ENCODE results near the gene PRR19. TPM values are rescaled to one million over a fixed set of nuclear protein-coding genes. Genes with fewer than 3 reads are reported as not detected.

PRR19 gene
- under 1 TPM in 4 of 5 experiments, not detected in 1; 0.32 to 0.68 (median 0.38) TPM for total RNA-seq
- under 1 TPM; 0.48 to 0.61 TPM for polyA plus RNA-seq
- not detected for total RNA-seq

- no peaks in the 10 kb centered on the region for H3K9me3 ChIP-seq (ENCODE audit: control insufficient read depth in 2 of 3, low read length in 3 of 3)
- Mint-ChIP-seq H3K27ac (peak within 1 kb of the TSS; percentile 64 to 94 (median 88)), H3K4me1 (peaks cover 11 to 30% (median 23%) of the 10 kb centered on the region in 7 donors), H3K4me3 (peak within 1 kb of the TSS; percentile 83 to 92 (median 89)), H3K36me3 (peaks cover 0 to 3% (median 0%) of the 10 kb centered on the region in 5 donors), H3K27me3 (no peaks in the 10 kb centered on the region), H3K9me3 (no peaks in the 10 kb centered on the region)
- peak in 1 of 9 donors; percentile 21 for DNase-seq
- peak; percentile 8 for ATAC-seq
- H3K27me3 ChIP-seq (ENCODE audit: control insufficient read depth in 2 of 2, insufficient read depth in 2 of 2, low read length in 2 of 2), result no peaks in the 10 kb centered on the region
- H3K27ac ChIP-seq (ENCODE audit: low read depth, low read length), result peak within 1 kb of the TSS; percentile 71
- peaks cover 11 to 16% of the 10 kb centered on the region in 2 donors for H3K4me1 ChIP-seq (ENCODE audit: control insufficient read depth in 2 of 2, insufficient read depth in 2 of 2, low read length in 2 of 2)
- H3K4me3 ChIP-seq (ENCODE audit: low read length), result peak within 1 kb of the TSS; percentile 85
- ChIA-PET CTCF (interaction anchor here (0.9 to 1.4 kb wide), 2 partner anchors 169 to 192 kb away, joined by 3 to 5 read pairs; partner anchors contain the start of gene POU2F2), POLR2A (interaction anchor here (0.9 to 1.3 kb wide), 4 partner anchors 57 to 177 kb away, joined by 3 to 7 read pairs (median 4); partner anchors contain the start of gene GSK3A)
- peaks cover 0 to 9% (median 0%) of the 10 kb centered on the region in 3 experiments for H3K36me3 ChIP-seq (ENCODE audit: control insufficient read depth in 2 of 3, insufficient read depth in 3 of 3, low read length in 3 of 3)
- intact Hi-C loops (cut with micrococcal nuclease), result loop anchor here (1.0 to 2.0 kb wide), 10 partner anchors 18 to 442 kb away; partner anchors contain the start of genes DEDD2 (in 2 of the 2), ERF (in 2 of the 2), MEGF8 (in 2 of the 2) and POU2F2 (in 1 of the 2)
Measured at GRCh38 chr19:42301646-42302203, at the start of gene PRR19. Gene PRR19, plus strand, starts transcription at chr19:42302132. Its CDS starts 7,453 bp downstream, at chr19:42309585.

- Mint-ChIP-seq H3K4me3 (peak overlapping the region; percentile 89 to 99 (median 94)), H3K36me3 (peaks cover 0 to 4% (median 0%) of the 10 kb centered on the region in 5 donors), H3K27me3 (peaks cover 0 to 10% (median 0%) of the 10 kb centered on the region in 5 donors), H3K9me3 (peaks cover 0 to 2% (median 0%) of the 10 kb centered on the region in 11 donors), H3K27ac (peak overlapping the region; percentile 89 to 98 (median 92)), H3K4me1 (peaks cover 20 to 41% (median 34%) of the 10 kb centered on the region in 7 donors)
- no peak for ATAC-seq
- peak overlapping the region; percentile 76 for H3K27ac ChIP-seq (ENCODE audit: low read depth, low read length)
- DNase-seq, result peak in 2 of 9 donors; percentile 16 to 38
- H3K9me3 ChIP-seq (ENCODE audit: control insufficient read depth in 2 of 3, low read length in 3 of 3), result no peaks in the 10 kb centered on the region
- intact Hi-C loops (cut with micrococcal nuclease), result loop anchor here in 1 of 2 donors (1.0 kb wide), 2 partner anchors 44 to 73 kb away; partner anchors contain the start of gene MEGF8
- H3K36me3 ChIP-seq (ENCODE audit: control insufficient read depth in 2 of 3, insufficient read depth in 3 of 3, low read length in 3 of 3), result peaks cover 0 to 31% (median 0%) of the 10 kb centered on the region in 3 experiments
- H3K27me3 ChIP-seq (ENCODE audit: control insufficient read depth in 2 of 2, insufficient read depth in 2 of 2, low read length in 2 of 2), result no peaks in the 10 kb centered on the region
- peak overlapping the region; percentile 65 for H3K4me3 ChIP-seq (ENCODE audit: low read length)
- ChIA-PET CTCF (interaction anchor here (1.9 kb wide), 1 partner anchor 9 kb away, joined by 8 read pairs; no protein-coding TSS in a partner anchor), POLR2A (interaction anchor here (2.1 kb wide), 1 partner anchor 10 kb away, joined by 9 read pairs; no protein-coding TSS in a partner anchor)
- peaks cover 20 to 29% of the 10 kb centered on the region in 2 donors for H3K4me1 ChIP-seq (ENCODE audit: control insufficient read depth in 2 of 2, insufficient read depth in 2 of 2, low read length in 2 of 2)
Measured at GRCh38 chr19:42252365-42253244, 49.3 kb upstream of the PRR19 start.

DNA sequence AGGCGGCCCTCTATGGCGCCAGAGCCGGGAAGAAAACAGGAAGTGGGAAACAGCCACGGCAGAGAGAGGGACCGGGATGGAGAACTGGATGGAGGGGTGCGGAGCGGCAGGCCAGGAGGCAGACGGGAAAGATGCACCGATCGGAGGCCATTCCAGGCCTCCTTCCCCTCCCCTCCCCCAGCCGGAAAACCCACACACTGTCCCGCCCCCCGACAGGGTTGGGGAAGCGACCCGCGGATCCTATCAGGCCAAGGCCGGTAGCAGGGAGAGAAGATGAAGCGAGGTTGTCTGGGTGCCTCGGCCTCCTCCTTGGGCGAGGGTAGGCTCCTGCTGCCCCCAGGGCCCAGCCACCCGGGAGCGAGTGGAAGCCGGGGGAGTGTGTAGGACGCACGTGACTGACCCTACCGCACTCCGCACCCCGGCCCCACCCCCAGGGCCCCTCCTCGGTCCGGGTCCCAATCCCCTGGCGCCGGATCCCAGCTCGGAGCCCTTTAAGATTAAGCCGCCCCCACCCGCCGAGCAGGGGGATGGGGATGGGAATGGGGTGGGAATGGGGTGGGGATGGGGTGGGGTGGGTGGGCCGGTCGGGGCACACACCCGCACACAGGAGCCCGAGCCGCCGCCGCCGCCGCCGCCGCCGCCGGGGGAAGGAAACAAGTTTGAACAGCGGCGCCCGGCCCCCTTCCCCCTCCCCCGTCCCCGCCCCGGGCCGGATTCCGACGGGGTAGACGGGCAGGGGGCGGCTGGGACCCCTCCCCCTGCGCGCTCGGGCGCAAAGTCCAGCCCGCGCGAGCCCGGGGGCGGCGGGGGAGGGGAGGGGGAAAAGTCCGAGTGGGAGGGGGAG, 48.5 kb upstream of the PRR19 start:
- ATAC-seq (peak; percentile 33), DNase-seq (peak in 8 of 9 donors; percentile 57 to 78 (median 69))
- H3K27ac Mint-ChIP-seq, result peak overlapping the region; percentile 85 to 98 (median 92)
- peaks cover 0 to 2% (median 0%) of the 10 kb centered on the region in 11 donors for H3K9me3 Mint-ChIP-seq
- H3K9me3 ChIP-seq (ENCODE audit: control insufficient read depth in 2 of 3, low read length in 3 of 3), result no peaks in the 10 kb centered on the region
- H3K27me3 ChIP-seq (ENCODE audit: control insufficient read depth in 2 of 2, insufficient read depth in 2 of 2, low read length in 2 of 2), result no peaks in the 10 kb centered on the region
- CTCF ChIA-PET, result interaction anchor here (1.9 kb wide), 1 partner anchor 10 kb away, joined by 8 read pairs; no protein-coding TSS in a partner anchor
- POLR2A ChIA-PET, result no interaction called here
- peaks cover 0 to 30% (median 0%) of the 10 kb centered on the region in 3 experiments for H3K36me3 ChIP-seq (ENCODE audit: control insufficient read depth in 2 of 3, insufficient read depth in 3 of 3, low read length in 3 of 3)
- peaks cover 0 to 10% (median 0%) of the 10 kb centered on the region in 5 donors for H3K27me3 Mint-ChIP-seq
- peak overlapping the region; percentile 96 for H3K4me3 ChIP-seq (ENCODE audit: low read length)
- intact Hi-C loops (cut with micrococcal nuclease), result loop anchor here (1.0 to 2.0 kb wide), 7 partner anchors 9 to 72 kb away; partner anchors contain the start of genes PAFAH1B3 (in 2 of the 2), PRR19 (in 2 of the 2), MEGF8 (in 1 of the 2) and ZNF526 (in 1 of the 2)
- H3K4me1 ChIP-seq (ENCODE audit: control insufficient read depth in 2 of 2, insufficient read depth in 2 of 2, low read length in 2 of 2), result peaks cover 20 to 29% of the 10 kb centered on the region in 2 donors
- peaks cover 20 to 41% (median 34%) of the 10 kb centered on the region in 7 donors for H3K4me1 Mint-ChIP-seq
- peak overlapping the region; percentile 89 to 99 (median 94) for H3K4me3 Mint-ChIP-seq
- H3K36me3 Mint-ChIP-seq, result peaks cover 0 to 4% (median 0%) of the 10 kb centered on the region in 5 donors
- H3K27ac ChIP-seq (ENCODE audit: low read depth, low read length), result peak overlapping the region; percentile 99

GRCh38 chr19:42254089-42254849, 47.7 kb upstream of the PRR19 start:
- Mint-ChIP-seq H3K4me1 (peaks cover 20 to 41% (median 34%) of the 10 kb centered on the region in 7 donors), H3K27ac (peak overlapping the region in 8 of 9 donors; percentile 43 to 83 (median 76)), H3K4me3 (peak overlapping the region; percentile 42 to 99 (median 76))

More at GRCh38 chr19:42254089-42254849, 47.7 kb upstream of the PRR19 start:
- ATAC-seq, result peak; percentile 59
- Histone ChIP-seq H3K4me3 (ENCODE audit: low read length) (peak overlapping the region; percentile 96), H3K36me3 (ENCODE audit: control insufficient read depth in 2 of 3, insufficient read depth in 3 of 3, low read length in 3 of 3) (peaks cover 0 to 22% (median 0%) of the 10 kb centered on the region in 3 experiments), H3K9me3 (ENCODE audit: control insufficient read depth in 2 of 3, low read length in 3 of 3) (no peaks in the 10 kb centered on the region), H3K27ac (ENCODE audit: low read depth, low read length) (peak overlapping the region; percentile 99), H3K27me3 (ENCODE audit: control insufficient read depth in 2 of 2, insufficient read depth in 2 of 2, low read length in 2 of 2) (no peaks in the 10 kb centered on the region), H3K4me1 (ENCODE audit: control insufficient read depth in 2 of 2, insufficient read depth in 2 of 2, low read length in 2 of 2) (peaks cover 20 to 29% of the 10 kb centered on the region in 2 donors)
- DNase-seq, result peak; percentile 65 to 86 (median 83)
- CTCF ChIA-PET, result no interaction called here
- Mint-ChIP-seq H3K36me3 (peaks cover 0 to 4% (median 0%) of the 10 kb centered on the region in 5 donors), H3K9me3 (peaks cover 0 to 2% (median 0%) of the 10 kb centered on the region in 11 donors), H3K27me3 (peaks cover 0 to 10% (median 0%) of the 10 kb centered on the region in 5 donors)
- intact Hi-C loops (cut with micrococcal nuclease), result loop anchor here (1.0 to 2.0 kb wide), 5 partner anchors 10 to 55 kb away; partner anchors contain the start of genes PAFAH1B3 (in 2 of the 2), PRR19 (in 2 of the 2) and ZNF526 (in 1 of the 2)
- POLR2A ChIA-PET, result no interaction called here
